A673 (cell line): ENCODE results near the gene TRAF1. TPM values are rescaled to one million over a fixed set of nuclear protein-coding genes. Genes with fewer than 3 reads are reported as not detected.

Source experiments
- BruUV-seq: library from RNA; stranded (reverse); fragments of 400-500 nt; replicated peaks from 2 replicates; lab custom pipeline; 2021; lab: Mats Ljungman, UMichigan
- CTCF ChIA-PET: fragments of 300-600 bp; sonication (Branson Sonifier 250); formaldehyde crosslinking; loops from one replicate; lab custom pipeline; 2022; ENCODE audit warnings: antibody characterized with exemption; lab: Charles Lee
- POLR2A ChIA-PET: fragments of 300-600 bp; sonication (Branson Sonifier 250); formaldehyde crosslinking; loops from one replicate; lab custom pipeline; 2022; ENCODE audit warnings: antibody characterized with exemption; ENCODE audit not compliant: low non-redundant PET; lab: Charles Lee
- DNase-seq: peaks from one replicate; pipeline ENCODE4 v3.0.0-alpha.2; 2015; ENCODE audit warnings: low spot score
- H3K27ac ChIP-seq: fragments of 200-600 bp; sonication (generic); 2 replicates; pipeline ENCODE4 v1.5.1; 2016; ENCODE audit warnings: mixed run types, low read depth, mild to moderate bottlenecking, mixed read lengths, antibody characterized with exemption, low read length; ENCODE audit not compliant: poor library complexity, severe bottlenecking
- H3K27me3 ChIP-seq: fragments of 200-600 bp; sonication (generic); replicated peaks from 2 replicates; pipeline ENCODE4 v1.6.1; 2017; ENCODE audit warnings: mixed run types, low read depth, mild to moderate bottlenecking, mixed read lengths, antibody characterized with exemption, low read length; ENCODE audit not compliant: insufficient read depth, poor library complexity
- H3K36me3 ChIP-seq: fragments of 200-600 bp; sonication (generic); 2 replicates; pipeline ENCODE4 v1.6.1; 2016; ENCODE audit warnings: mixed run types, mild to moderate bottlenecking, mixed read lengths, antibody characterized with exemption, low read length; ENCODE audit not compliant: insufficient read depth, poor library complexity, severe bottlenecking
- H3K4me1 ChIP-seq: fragments of 200-600 bp; sonication (generic); 2 replicates; pipeline ENCODE4 v1.6.1; 2017; ENCODE audit warnings: mixed run types, mild to moderate bottlenecking, mixed read lengths, antibody characterized with exemption, low read length; ENCODE audit not compliant: insufficient read depth, poor library complexity, severe bottlenecking
- H3K4me3 ChIP-seq: fragments of 200-600 bp; sonication (generic); 2 replicates; pipeline ENCODE4 v1.5.1; 2016; ENCODE audit warnings: low read depth, mixed run types, mild to moderate bottlenecking, mixed read lengths, low read length; ENCODE audit not compliant: poor library complexity, severe bottlenecking
- H3K9me3 ChIP-seq: fragments of 200-600 bp; sonication (generic); 2 replicates; pipeline ENCODE4 v1.6.1; 2016; ENCODE audit warnings: mixed run types, low read depth, mild to moderate bottlenecking, mixed read lengths, antibody characterized with exemption, low read length; ENCODE audit not compliant: poor library complexity, severe bottlenecking
- EZH2 ChIP-seq: fragments of 200-600 bp; sonication (generic); IDR thresholded peaks from 2 replicates; pipeline ENCODE4 v1.6.1; 2017; ENCODE audit warnings: borderline replicate concordance, low read depth, mild to moderate bottlenecking, mixed read lengths, antibody characterized with exemption, low read length; ENCODE audit not compliant: poor library complexity, severe bottlenecking
- intact Hi-C: fragments of 100-400 bp; cut with micrococcal nuclease; formaldehyde crosslinking; loops from one replicate; pipeline ENCODE4 v1.10.0; 2022; ENCODE audit not compliant: unreplicated experiment
- total RNA-seq: library from RNA; stranded (reverse); gene quantifications from 2 replicates; pipeline ENCODE4 v1.2.3, GENCODE V29; 2021
- TF ChIP-seq, protein P1 (sequence below): fragments of 300-800, 200-600 bp; sonication (generic); conservative IDR thresholded peaks from 2 replicates; pipeline ENCODE4 v1.5.1; 2017; ENCODE audit warnings: low read depth, mild to moderate bottlenecking, antibody characterized with exemption, low read length, moderate library complexity, mixed read lengths

Gene TRAF1
- total RNA-seq, 1 experiment from 2014 or later = 0.73 TPM

DNA sequence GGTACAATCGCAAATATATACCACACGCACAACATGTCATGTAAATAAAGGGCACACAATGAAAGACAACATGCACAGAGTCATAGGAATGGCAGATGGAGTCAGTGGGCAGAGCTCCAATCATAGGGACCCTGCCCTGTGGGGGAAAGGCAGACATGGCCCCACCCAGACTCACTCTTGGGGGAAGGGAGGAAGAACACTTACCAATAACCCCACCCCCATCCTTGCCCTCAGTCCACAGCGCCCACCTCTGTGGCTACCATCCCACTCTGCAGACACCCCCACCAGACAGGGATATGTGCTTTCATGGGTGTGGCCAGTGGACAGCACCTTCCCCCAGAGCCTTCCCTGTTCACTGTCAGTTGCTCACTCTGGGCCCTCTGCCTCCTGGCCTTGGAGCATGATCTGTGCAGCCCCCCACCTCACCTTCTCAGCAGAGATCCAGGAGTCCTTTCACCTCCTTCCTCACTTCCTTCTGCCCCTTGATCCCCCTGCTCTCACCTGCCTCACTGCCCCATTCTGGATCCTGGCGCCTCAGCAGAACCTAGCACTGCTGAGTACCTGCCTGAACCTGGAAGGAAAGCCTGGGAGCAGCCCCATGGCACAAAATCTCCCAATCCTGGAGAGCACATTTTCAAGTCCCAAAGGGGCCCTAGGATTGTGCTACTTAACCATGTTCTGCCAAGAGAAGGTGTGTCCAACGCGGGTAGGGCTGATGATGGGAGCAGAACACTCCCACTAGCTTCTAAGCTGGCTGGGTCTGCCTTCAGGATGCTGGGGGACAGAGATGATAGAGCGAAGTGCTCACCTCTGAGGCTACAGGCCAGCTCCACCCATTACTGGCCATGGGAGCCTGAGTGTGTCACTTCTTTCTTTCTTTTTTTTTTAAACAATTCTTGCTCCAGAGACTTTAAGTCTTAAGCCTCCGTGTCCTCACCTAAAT lies 48.1 kb downstream of the TRAF1 start:
- BruUV-seq = no TSS peak
- DNase-seq = no peak
- Histone ChIP-seq H3K9me3 (no peaks in the 10 kb centered on the region), H3K36me3 (peaks cover 12% of the 10 kb centered on the region), H3K4me1 (peaks cover 22% of the 10 kb centered on the region), H3K27me3 (no peaks in the 10 kb centered on the region), H3K27ac (peak overlapping the region; percentile 76), H3K4me3 (peak overlapping the region; percentile 96)
- ChIA-PET POLR2A (no interaction called here), CTCF (no interaction called here)
- TF ChIP-seq, protein P1, sequence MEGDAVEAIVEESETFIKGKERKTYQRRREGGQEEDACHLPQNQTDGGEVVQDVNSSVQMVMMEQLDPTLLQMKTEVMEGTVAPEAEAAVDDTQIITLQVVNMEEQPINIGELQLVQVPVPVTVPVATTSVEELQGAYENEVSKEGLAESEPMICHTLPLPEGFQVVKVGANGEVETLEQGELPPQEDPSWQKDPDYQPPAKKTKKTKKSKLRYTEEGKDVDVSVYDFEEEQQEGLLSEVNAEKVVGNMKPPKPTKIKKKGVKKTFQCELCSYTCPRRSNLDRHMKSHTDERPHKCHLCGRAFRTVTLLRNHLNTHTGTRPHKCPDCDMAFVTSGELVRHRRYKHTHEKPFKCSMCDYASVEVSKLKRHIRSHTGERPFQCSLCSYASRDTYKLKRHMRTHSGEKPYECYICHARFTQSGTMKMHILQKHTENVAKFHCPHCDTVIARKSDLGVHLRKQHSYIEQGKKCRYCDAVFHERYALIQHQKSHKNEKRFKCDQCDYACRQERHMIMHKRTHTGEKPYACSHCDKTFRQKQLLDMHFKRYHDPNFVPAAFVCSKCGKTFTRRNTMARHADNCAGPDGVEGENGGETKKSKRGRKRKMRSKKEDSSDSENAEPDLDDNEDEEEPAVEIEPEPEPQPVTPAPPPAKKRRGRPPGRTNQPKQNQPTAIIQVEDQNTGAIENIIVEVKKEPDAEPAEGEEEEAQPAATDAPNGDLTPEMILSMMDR = no peak
- no peak for TF ChIP-seq EZH2
- intact Hi-C loops = loop anchor here (5.0 kb wide), 1 partner anchor 59 kb away; no protein-coding TSS in a partner anchor

DNA sequence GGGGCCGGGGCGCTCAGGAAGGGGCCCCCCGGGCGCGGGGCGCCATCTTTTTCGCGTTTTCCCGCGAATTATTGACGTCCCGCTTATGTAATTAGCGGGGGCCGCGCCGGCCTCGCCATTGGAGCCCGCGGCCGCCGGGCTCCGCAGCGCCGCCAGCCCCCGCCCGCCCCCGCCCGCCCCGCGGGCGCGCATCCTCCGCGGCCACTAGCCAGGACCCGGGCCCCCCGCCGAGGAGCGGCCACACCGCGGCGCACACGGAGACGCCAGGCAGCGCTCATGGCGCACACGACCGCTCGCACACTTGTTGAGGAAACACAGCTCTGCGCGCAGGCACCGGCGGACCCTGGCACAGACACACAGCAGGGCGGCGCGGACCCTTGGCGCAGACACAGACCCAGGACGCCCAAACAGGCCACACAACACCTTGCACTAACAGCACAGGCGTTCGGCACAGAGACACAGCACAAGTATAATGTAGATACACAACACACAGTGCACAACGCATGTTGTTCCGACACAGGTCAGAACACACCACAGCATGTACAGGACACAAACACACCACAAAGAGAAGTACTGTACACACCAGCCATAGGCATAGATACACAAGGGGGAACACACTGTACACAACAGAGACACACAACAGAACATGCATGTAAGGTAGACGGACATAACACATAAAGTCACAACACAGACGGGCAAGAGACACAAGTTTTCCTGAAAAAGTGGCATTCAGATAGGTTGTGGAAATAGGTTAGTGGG lies 49.1 kb downstream of the TRAF1 start:
- intact Hi-C loops = loop anchor here (5.0 kb wide), 1 partner anchor 60 kb away; no protein-coding TSS in a partner anchor
- ChIA-PET POLR2A (no interaction called here), CTCF (no interaction called here)
- BruUV-seq = no TSS peak
- peak overlapping the region; percentile 76 for H3K27ac ChIP-seq
- H3K36me3 ChIP-seq = peaks cover 18% of the 10 kb centered on the region
- H3K4me1 ChIP-seq = peaks cover 22% of the 10 kb centered on the region
- peak overlapping the region; percentile 96 for H3K4me3 ChIP-seq
- no peaks in the 10 kb centered on the region for H3K27me3 ChIP-seq
- no peaks in the 10 kb centered on the region for H3K9me3 ChIP-seq
- peak; percentile 83 for DNase-seq
- TF ChIP-seq, protein P1 = no peak
- no peak for TF ChIP-seq EZH2

DNA sequence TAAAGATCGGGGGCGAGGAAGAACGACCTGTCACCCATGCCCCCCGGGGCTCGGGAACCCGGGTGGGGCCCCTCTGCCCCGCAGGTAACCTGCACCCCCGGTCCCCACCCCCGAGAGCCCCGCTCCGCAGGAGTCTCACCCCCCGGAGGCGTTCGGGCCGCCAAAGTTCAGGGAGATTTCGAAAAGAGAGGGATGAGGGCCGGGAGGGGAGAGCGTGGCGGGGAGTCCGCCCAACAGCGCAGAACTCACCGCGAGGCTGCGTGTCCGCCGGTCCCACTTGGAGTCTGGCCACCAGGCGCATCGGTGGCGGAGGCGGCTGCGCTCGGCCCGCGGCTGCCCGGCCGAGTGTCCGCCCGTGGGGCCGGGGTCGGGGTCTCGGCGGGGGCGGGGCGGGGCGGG lies 49.8 kb downstream of the TRAF1 start, which contains the start of gene PHF19:
PHF19 (minus strand) TSS at position 347 of the 399 bp plus-strand sequence. CDS start 2,447 bp downstream, outside the sequence.
- BruUV-seq = no TSS peak
- POLR2A ChIA-PET = no interaction called here

More for the DNA sequence above, 49.8 kb downstream of the TRAF1 start, which contains the start of gene PHF19:
- DNase-seq = peak; percentile 58
- peak within 1 kb of the TSS; percentile 86 for H3K27ac ChIP-seq
- CTCF ChIA-PET = no interaction called here
- no peak for TF ChIP-seq EZH2
- TF ChIP-seq, protein P1 = no peak
- H3K4me1 ChIP-seq = peaks cover 22% of the 10 kb centered on the region
- no peaks in the 10 kb centered on the region for H3K9me3 ChIP-seq
- H3K27me3 ChIP-seq = no peaks in the 10 kb centered on the region
- peaks cover 18% of the 10 kb centered on the region for H3K36me3 ChIP-seq
- intact Hi-C loops = loop anchor here (5.0 kb wide), 1 partner anchor 60 kb away; no protein-coding TSS in a partner anchor
- peak within 1 kb of the TSS; percentile 96 for H3K4me3 ChIP-seq
